Fibroblast of the aortic adventitia (primary cell): ENCODE measurements around the gene ALAD. TPM values are rescaled to one million over a fixed set of nuclear protein-coding genes. Genes with fewer than 3 reads are reported as not detected.

ENCODE experiments used
- DNase-seq: peaks from one replicate; pipeline ENCODE4 v3.0.0-alpha.2; 2010; ENCODE audit warnings: low read depth
- H3K4me3 ChIP-seq: 2 replicates; pipeline ENCODE4 v1.5.1; 2011; ENCODE audit warnings: low read depth, mild to moderate bottlenecking, control low read depth, low read length, moderate library complexity
- CTCF ChIP-seq: IDR thresholded peaks from 2 replicates; pipeline ENCODE4 v1.5.1; 2011; ENCODE audit warnings: mild to moderate bottlenecking, low read length, control low read depth, inconsistent platforms; ENCODE audit not compliant: insufficient read depth
- total RNA-seq: library from RNA; depleted of rRNA; stranded (reverse); fragments of >200 nt; gene quantifications from 2 replicates; pipeline ENCODE4 v1.2.3, GENCODE V29; 2012; ENCODE audit warnings: low replicate concordance

ALAD gene
- total RNA-seq, 1 donor, result 17.0 TPM

- no peak overlapping the region for H3K4me3 ChIP-seq
- peak; percentile 16 for DNase-seq
- no peak for TF ChIP-seq CTCF
Measured at GRCh38 chr9:113398796-113399195, 2.3 kb downstream of the ALAD start.

- H3K4me3 ChIP-seq, result no peak overlapping the region
- no peak for DNase-seq
- TF ChIP-seq CTCF, result no peak
Measured at GRCh38 chr9:113397203-113397631, 3.9 kb downstream of the ALAD start.

DNA sequence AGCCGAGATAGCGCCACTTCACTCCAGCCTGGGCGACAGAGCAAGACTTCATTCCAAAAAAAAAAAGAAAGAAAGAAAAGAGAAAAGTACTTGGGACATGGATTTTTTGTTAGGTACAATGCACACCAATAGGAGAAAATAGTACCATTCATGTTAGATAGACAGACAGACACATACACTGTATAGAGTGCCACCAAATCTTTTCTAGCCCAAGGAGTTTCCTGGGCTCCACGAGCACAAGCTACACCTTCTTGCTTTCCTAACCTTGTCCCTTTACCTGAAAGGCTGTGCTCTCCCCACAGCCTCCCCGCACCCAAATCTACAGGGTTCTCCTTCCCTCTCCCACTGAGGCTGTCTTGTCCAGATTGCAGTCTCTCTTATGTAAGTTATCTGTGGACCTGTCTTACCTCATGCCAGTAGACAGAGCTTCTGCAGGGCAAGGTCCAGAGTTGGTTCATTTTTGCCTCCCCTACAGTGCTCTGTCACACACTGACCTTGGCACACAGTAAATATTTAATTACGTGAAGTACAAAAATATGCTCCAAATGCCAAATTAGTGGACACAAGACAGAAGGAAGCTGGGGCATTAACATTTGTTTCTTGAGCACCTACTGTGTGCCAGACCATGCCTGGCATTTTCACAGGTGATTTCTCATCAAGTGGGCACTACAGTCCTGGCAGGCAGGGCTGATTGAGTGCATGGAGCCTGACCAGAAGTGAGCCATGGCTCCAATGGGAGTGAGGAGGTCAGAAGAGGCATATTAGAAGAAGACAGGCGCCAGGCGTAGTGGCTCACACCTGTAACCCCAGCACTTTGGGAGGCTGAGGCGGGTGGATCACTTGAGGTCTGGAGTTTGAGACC, 5.9 kb downstream of the ALAD start:
- H3K4me3 ChIP-seq, result no peak overlapping the region
- no peak for DNase-seq
- no peak for TF ChIP-seq CTCF

- DNase-seq, result no peak
- no peak for TF ChIP-seq CTCF
- H3K4me3 ChIP-seq, result no peak overlapping the region
Measured at GRCh38 chr9:113393281-113393680, 7.8 kb downstream of the ALAD start.

GRCh38 chr9:113391917-113392316, 9.2 kb downstream of the ALAD start:
- no peak overlapping the region for H3K4me3 ChIP-seq
- DNase-seq, result no peak
- no peak for TF ChIP-seq CTCF

- no peak for TF ChIP-seq CTCF
- no peak for DNase-seq
Measured at GRCh38 chr9:113390192-113390960, 10.7 kb downstream of the ALAD start.

More at GRCh38 chr9:113390192-113390960, 10.7 kb downstream of the ALAD start:
- H3K4me3 ChIP-seq, result no peak overlapping the region
